Ishikawa (cell line): Measurements from ENCODE around the gene LRIG3.

Experiments
- CEBPB ChIP-seq: IDR thresholded peaks from 2 replicates; pipeline ENCODE4 v1.6.1; 2012
- CREB1 ChIP-seq: IDR thresholded peaks from 2 replicates; pipeline ENCODE4 v1.6.1; 2012; ENCODE audit warnings: low read depth
- EGR1 ChIP-seq: IDR thresholded peaks from 2 replicates; pipeline ENCODE4 v1.6.1; 2012
- EP300 ChIP-seq: IDR thresholded peaks from 2 replicates; pipeline ENCODE4 v1.6.1; 2012; ENCODE audit warnings: borderline replicate concordance
- FOXM1 ChIP-seq: IDR thresholded peaks from 2 replicates; pipeline ENCODE4 v1.6.1; 2012; ENCODE audit warnings: low read depth, borderline replicate concordance
- NFIC ChIP-seq: IDR thresholded peaks from 2 replicates; pipeline ENCODE4 v1.6.1; 2012
- RAD21 ChIP-seq: IDR thresholded peaks from 2 replicates; pipeline ENCODE4 v1.6.1; 2012; ENCODE audit warnings: low read depth
- TAF1 ChIP-seq: IDR thresholded peaks from 2 replicates; pipeline ENCODE4 v1.6.1; 2012; ENCODE audit warnings: low read depth, mild to moderate bottlenecking
- TCF12 ChIP-seq: IDR thresholded peaks from 2 replicates; pipeline ENCODE4 v1.6.1; 2012; ENCODE audit warnings: low read depth
- TEAD4 ChIP-seq: IDR thresholded peaks from 2 replicates; pipeline ENCODE4 v1.6.1; 2012
- YY1 ChIP-seq: IDR thresholded peaks from 2 replicates; pipeline ENCODE4 v1.6.1; 2012; ENCODE audit warnings: low read depth
- ZBTB7A ChIP-seq: IDR thresholded peaks from 2 replicates; pipeline ENCODE4 v1.6.1; 2012; ENCODE audit warnings: low read depth
- TF ChIP-seq, protein P1 (sequence below): IDR thresholded peaks from 2 replicates; pipeline ENCODE4 v1.6.1; 2012
- TF ChIP-seq, protein P2 (sequence below): IDR thresholded peaks from 2 replicates; pipeline ENCODE4 v1.6.1; 2012; ENCODE audit warnings: low read depth, mild to moderate bottlenecking
- TF ChIP-seq, protein P3 (sequence below): IDR thresholded peaks from 2 replicates; pipeline ENCODE4 v1.6.1; 2012

The LRIG3 gene

DNA sequence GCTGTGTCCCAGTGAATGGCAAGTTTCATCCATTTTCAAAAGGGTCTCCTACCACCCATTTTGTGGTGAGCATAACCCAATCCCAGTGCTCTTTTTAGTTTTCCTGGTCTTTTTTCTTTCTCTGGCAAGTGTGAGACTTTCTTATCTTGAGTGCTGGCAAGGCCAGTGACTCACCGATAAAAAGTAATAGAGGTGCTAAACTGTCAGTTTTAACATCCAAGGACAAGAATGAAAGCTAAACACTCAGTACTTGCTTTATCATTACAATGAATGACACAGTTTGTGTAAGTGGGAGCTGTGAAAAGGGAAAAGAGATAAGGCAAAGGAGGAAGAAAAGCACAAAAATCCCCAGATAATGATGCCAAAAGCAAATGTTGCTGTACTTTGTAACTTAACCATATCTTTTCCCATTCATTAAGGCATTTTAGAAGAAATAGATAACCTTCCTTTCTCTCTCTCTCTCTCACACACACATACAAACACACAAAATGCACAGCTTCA is 4.9 kb upstream of the LRIG3 start:
- TF ChIP-seq, protein P1, sequence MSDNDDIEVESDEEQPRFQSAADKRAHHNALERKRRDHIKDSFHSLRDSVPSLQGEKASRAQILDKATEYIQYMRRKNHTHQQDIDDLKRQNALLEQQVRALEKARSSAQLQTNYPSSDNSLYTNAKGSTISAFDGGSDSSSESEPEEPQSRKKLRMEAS = no peak
- TF ChIP-seq ZBTB7A (no peak), EGR1 (no peak), TCF12 (no peak), NFIC (no peak), YY1 (no peak)
- TF ChIP-seq, protein P2, sequence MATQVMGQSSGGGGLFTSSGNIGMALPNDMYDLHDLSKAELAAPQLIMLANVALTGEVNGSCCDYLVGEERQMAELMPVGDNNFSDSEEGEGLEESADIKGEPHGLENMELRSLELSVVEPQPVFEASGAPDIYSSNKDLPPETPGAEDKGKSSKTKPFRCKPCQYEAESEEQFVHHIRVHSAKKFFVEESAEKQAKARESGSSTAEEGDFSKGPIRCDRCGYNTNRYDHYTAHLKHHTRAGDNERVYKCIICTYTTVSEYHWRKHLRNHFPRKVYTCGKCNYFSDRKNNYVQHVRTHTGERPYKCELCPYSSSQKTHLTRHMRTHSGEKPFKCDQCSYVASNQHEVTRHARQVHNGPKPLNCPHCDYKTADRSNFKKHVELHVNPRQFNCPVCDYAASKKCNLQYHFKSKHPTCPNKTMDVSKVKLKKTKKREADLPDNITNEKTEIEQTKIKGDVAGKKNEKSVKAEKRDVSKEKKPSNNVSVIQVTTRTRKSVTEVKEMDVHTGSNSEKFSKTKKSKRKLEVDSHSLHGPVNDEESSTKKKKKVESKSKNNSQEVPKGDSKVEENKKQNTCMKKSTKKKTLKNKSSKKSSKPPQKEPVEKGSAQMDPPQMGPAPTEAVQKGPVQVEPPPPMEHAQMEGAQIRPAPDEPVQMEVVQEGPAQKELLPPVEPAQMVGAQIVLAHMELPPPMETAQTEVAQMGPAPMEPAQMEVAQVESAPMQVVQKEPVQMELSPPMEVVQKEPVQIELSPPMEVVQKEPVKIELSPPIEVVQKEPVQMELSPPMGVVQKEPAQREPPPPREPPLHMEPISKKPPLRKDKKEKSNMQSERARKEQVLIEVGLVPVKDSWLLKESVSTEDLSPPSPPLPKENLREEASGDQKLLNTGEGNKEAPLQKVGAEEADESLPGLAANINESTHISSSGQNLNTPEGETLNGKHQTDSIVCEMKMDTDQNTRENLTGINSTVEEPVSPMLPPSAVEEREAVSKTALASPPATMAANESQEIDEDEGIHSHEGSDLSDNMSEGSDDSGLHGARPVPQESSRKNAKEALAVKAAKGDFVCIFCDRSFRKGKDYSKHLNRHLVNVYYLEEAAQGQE = no peak

DNA sequence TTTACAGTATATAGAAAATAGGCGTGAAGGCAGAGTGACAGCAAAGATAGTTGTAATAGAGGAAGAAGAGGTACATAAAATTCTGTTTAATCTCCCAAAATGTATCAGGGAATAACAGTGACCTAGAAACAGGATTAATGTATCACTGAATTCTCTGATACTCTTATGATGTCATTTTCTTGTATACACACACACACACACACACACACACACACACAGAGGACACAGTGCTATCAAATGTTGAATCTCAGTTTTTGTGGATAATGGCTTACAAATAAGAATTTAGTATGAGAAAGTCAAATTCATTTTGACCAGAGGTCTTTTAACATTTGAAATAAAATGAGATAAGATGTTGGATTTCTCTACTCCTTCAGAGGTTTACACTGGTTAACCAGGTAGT is 4.3 kb upstream of the LRIG3 start:
- TF ChIP-seq FOXM1 (no peak), EGR1 (no peak), YY1 (no peak), CEBPB (no peak), RAD21 (no peak), TAF1 (no peak), TEAD4 (no peak), NFIC (no peak), CREB1 (no peak), ZBTB7A (no peak)
- TF ChIP-seq, protein P2 = no peak

DNA sequence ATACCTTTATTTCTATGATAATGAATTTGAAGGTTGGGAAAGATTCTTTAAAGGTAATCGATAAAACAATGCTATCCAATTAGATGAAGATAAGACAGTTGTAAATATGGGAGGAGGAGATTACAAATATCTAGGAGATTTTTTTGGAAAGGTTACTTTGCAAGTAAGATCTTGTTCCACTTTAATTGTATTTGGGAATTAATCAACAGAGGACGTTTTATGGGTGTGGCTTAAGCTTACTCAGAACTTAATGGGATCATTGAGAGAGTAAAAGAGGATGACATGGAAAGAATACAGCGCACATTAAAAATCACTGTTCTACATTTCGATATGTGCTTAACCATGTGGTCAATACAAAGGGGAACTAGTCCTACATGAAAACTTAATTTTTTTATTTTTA is 3.5 kb upstream of the LRIG3 start:
- TF ChIP-seq EP300 = no peak
- no peak for TF ChIP-seq CREB1
- TF ChIP-seq NFIC = no peak
- TF ChIP-seq, protein P2 = no peak
- no peak for TF ChIP-seq YY1
- TF ChIP-seq TEAD4 = no peak
- TF ChIP-seq TAF1 = no peak
- TF ChIP-seq EGR1 = no peak
- TF ChIP-seq, protein P3, sequence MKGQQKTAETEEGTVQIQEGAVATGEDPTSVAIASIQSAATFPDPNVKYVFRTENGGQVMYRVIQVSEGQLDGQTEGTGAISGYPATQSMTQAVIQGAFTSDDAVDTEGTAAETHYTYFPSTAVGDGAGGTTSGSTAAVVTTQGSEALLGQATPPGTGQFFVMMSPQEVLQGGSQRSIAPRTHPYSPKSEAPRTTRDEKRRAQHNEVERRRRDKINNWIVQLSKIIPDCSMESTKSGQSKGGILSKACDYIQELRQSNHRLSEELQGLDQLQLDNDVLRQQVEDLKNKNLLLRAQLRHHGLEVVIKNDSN = no peak
- TF ChIP-seq ZBTB7A = no peak
- TF ChIP-seq, protein P1 = no peak
- no peak for TF ChIP-seq RAD21
- no peak for TF ChIP-seq CEBPB
- no peak for TF ChIP-seq FOXM1
- no peak for TF ChIP-seq TCF12

DNA sequence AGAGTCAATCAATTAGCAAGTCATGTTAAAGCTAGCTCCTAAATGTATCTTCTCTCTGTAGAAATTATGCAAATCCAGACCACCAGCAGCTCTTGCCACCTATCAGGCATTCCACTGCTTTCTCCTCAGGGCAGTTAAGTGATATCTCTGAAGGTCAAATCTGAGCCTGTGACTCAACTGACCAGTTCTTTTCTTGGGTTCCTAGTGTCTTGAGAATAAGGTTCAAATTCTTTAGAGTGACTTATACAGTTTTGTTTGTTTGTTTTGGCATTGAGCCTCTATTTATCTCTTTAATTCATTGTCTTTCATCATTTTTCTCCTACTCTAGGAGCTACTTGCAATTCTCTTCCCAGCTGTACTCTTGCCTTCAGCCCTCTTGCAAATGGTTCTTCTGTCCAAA is 2.5 kb upstream of the LRIG3 start:
- no peak for TF ChIP-seq EGR1

DNA sequence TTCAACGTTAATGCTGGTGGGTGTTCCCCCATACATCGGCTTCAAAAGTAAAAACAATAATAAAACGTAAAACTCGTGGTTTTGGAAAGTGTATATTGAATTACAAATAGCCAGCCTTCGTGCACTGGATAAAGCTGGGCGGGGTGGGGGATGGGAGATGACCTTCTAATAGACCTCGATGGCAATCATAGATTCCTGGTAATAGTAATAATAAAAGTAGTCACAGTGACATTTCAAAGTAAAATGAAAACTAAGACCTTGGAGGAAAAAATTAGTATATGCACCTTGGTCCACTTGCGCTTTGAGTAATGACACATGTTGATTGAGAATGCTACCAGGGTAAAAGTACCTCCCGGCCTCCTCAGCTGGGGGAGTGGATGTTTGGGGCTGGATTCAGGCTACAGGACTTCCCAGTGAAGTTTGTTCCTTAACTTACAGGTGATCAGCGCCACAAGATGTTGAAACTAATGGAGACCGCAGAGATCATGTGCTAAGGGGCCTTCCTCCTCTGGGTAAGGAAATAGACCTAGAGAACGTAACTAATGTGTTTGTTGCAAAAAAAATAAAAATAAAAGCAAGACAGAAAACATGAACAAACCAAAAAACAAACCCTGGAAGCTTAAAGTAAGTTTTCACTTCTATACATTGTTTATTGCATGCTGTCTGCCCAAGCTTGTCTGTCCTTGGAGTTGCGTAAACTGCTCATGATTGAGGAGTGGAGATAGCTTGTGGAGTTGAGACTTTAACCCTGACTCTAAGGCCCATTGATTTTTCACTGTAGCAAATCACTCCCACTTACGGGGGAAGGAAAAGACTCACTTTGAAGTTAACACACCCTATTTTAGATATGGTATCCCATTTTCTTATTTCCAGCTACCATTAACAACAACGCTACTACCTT is 907 bp upstream of the LRIG3 start:
- TF ChIP-seq TAF1 (no peak), TEAD4 (no peak), CEBPB (no peak), CREB1 (no peak), ZBTB7A (no peak), YY1 (no peak), FOXM1 (no peak), EP300 (no peak), RAD21 (no peak), NFIC (no peak), TCF12 (no peak), EGR1 (no peak)
- TF ChIP-seq, protein P3 = no peak
- TF ChIP-seq, protein P2 = no peak
- TF ChIP-seq, protein P1 = no peak
